ENCODE results near the gene PARL.

PARL gene

GRCh38 chr3:183845608-183846288 lies 38.9 kb downstream of the PARL start:
- no peak for DNase-seq

DNA sequence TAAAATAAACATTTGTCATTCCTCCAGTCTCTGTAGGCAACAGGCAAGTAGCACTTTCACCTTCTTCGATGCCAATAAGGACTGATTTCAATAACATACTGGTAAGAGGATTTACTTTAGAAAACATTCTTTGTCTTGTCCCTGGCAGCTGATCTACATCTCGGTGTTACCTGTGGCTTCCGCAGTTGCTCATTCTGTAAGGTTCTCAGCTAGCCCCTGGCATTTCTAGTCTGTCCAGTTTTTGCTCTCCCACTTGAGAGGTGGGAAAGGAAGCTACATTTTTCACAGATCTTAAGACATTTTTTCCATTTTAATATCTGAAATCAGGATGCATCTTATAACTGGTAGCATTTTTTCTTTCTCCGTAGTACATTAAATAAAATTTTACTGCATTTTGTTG lies 39.6 kb downstream of the PARL start:
- DNase-seq: no peak

GRCh38 chr3:183844606-183845005 lies 40.1 kb downstream of the PARL start:
- no peak for DNase-seq

DNA sequence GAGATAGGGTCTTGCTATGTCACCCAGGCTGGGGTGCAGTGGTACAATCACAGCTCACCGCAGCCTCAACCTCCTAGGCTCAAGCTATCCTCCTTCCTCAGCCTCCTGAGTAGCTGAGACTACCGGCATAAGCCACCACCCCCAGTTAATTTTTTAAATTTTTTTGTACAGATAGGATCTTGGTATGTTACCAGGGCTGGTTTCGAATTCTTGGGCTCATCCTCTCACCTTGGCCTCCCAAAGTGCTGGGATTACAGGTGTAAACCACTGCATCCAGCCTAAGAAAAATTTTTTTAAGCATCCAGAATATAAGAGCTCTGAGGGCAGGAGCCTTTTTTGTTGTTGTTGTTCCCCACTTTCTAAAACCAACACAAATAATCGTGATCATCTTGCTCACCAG lies 44.9 kb downstream of the PARL start:
- no peak for DNase-seq

- no peak for DNase-seq
Measured at GRCh38 chr3:183837894-183838293, 46.8 kb downstream of the PARL start.

DNA sequence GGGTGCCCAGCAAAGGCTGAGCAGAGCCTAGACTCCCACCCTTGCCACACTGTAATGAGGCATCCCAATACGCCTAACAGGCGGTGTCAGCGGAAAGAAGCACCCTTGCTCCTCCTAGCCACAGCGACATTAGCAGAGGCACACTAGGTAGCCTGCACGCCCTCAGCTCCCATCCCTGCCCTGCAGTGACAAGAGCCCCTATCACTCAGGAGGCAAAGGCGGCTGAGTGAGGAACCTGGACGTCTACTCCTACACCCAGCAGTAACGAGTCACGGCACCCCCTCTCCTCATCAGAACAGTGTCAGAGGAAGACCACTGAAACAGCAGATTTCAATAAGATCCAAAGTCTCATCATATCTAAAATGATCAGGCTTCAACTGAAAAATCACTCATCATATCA lies 47.3 kb downstream of the PARL start:
- no peak for DNase-seq

DNA sequence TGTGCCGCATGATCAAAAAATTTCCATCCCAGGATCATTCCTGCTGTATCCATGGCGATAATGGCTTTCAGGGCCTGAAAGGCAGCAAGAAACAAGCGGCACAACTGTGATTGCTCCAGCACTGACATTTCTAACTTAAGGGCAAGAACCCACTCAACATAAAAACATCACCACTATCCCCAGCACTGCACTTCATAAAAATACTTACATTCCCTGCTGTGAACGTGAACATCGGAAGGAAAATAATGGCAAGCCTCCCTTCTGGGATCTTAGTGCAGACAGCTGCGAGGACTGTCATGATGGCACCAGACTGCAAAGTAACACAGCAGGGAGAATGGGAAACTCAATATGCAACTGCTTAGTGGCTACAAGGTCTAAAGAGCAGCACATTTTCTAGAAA lies 51.2 kb downstream of the PARL start:
- DNase-seq: no peak

DNA sequence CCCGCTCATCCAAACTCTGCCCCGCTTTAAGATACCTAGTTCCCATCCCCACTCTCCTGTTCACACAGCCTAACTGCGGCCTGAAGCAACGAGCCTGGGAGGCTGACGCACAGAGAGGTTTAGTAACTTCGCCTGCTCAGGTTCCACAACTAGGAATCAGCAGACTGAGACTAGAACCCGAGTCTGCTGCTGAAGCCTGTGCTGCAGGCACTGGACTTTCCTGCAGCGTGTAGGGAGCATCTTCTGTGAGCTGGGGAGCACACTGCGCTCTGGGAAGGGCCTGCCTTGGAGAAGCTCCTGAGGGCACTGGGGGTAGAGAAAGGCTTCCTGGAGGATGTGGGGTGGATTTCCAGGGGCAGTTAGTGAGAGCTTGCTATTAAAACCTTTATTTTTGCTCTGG lies 54.5 kb downstream of the PARL start:
- DNase-seq: no peak

- DNase-seq: no peak
Measured at GRCh38 chr3:183829466-183829865, 55.2 kb downstream of the PARL start.

GRCh38 chr3:183828538-183828870 lies 56.2 kb downstream of the PARL start:
- no peak for DNase-seq

GRCh38 chr3:183827809-183828537 lies 56.7 kb downstream of the PARL start:
- DNase-seq: no peak

- no peak for DNase-seq
Measured at GRCh38 chr3:183826448-183827250, 58.0 kb downstream of the PARL start.

DNA sequence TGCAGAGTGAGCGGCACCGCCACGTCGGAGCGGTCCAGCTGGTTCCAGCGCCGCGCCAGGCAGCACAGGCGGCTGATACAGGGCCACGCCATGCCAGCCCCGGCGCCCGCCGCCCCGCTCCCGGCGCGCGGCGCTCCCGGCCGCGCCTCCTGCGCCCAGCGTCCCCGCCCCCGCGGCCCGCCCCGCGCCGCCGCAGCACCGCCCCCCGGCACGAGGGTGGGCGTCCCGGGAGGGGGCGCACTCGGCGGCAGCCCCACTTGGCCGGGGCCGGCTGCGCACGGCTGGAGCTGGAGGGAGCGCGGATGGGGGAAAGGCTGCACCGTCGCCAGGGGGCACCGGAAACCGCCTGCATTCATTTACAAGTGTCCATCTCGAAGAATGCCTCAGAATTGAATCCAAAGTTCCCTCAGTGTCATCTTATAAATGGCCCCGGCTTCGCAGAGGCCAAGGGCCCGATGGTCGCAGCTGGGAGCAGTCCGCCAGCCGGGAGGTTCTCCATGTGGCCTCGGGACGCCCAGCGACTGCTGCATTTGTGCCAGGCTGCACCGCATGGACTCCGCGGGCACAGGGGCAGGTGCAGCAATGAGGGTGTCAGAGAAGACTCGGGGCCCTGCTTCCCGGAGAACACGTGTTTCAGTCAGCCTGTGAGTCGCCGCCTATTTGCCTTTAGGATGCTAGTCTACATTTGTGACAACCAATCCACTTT lies 59.1 kb downstream of the PARL start, which contains the start of gene MAP6D1:
Gene MAP6D1 (minus strand): TSS at position 122 of the 706 bp plus-strand sequence. CDS start 30 bp downstream, at position 92.
- peak; percentile 33 for DNase-seq

DNA sequence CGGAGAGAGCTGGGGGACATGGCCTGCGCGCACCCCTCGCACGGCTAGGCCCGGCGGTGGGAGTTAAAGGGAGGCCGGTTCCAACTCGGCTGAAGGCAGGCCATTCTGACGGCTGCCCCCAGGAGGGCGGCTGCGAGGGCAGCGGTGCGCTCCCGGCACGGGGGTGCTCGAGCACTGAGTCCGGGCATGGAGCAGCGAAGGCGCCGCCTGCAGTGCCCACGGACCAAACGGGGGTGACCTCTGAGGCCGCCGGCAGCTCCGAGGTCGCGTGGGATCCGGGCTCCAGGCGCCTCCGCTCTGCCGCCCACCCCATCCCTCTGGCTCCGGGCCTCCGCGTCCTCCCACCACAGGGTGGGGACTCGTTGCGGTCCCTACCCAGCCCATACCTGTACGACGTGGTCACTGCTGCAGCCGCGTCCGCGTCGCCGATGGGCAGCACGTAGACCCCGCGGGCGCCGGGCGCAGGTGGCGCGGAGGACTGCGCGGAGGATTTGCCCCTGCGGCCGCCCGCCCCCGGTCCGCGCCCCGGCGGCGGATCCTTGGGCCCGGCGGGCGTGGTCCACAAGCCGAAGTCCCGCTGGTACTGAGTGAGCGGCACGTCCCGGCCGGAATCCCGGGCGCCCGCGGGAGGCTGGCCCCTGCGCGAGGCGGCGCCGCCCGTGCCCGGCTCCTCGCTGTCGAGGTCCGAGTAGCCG lies 59.8 kb downstream of the PARL start:
- DNase-seq: peak; percentile 11

DNA sequence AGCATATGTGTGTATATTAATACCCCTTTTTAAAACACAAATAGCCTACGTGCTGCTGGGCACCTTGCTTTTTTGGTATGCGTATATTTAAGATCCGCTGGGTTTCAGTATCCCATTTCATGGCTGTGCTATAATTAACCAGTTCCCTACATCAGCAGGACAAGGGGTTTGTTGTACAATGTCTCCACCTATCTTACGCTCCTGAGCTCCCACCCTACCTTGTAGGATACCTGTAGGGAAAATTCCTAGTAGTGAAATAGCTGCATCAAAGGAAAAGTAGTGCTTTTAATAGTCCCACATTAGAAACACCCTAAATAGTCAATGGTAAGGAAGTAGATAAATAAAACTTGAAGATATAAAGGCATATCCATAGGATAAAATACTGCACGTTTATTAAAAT lies 60.7 kb downstream of the PARL start:
- no peak for DNase-seq

DNA sequence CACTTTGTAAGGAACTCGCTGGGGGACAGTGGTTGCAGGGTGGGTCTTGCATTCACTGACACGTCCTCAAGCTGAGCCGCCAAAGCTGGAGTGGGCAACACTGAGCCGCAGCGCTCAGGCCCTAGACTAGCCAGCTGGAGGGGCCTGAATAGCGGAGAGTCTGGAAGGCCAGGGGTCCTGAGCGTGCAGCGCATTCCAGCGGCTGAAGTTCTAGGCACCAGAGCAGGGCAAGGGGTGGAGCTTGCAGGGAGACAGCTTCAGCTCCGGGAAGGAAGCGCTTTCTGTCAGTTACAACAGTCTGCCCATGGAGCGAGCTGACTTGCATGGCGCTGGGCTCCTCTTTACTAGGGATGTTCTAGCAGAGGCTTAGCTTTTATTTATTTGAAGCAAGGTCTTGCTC lies 62.0 kb downstream of the PARL start:
- no peak for DNase-seq

GRCh38 chr3:183819831-183820230 lies 64.8 kb downstream of the PARL start:
- DNase-seq: no peak

DNA sequence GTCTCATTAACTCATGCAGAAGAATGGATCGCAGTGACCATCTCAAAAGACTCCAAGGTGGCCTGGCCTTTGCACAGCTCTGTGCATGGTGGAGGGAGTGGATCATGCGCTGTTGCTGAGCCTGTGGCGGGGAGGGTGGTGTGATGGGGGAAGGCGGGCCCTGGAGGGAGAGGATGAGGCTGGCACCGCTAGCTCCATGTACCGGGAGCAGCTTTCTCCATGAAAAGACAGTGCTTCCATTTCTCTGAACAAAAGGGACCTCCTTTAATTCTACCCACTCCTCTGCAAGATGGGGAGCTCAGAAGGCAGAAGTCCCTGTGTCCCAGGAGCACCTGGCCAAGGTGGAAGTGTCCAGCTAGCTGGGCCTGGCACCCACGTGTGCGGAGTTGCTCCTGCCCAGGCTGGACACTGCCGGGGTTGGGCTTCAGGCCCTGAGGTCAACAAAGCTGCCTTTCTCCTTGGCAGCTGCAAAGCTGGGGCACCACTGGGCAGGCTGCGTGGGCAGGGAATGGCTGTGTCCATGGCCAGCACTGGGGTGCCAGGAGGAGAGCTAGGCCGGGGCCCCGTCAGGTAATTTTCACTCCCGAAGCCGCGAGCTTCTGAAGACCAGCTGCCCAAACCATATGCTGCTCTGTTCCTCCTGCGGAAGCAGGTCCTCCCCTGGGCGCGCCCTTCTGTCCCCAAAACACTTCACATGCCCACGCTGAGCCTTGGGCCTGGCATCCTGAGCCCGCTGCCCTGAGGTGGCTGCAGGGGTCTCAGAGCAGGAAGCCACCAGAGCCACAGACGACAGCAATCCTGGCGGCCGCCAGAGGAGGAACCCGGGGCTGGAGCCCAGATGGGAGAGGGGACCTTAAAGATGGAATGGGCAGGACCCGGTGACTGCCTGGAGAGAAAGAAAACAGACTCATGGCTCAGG lies 65.7 kb downstream of the PARL start:
- DNase-seq: no peak

- no peak for DNase-seq
Measured at GRCh38 chr3:183818041-183818620, 66.5 kb downstream of the PARL start.

DNA sequence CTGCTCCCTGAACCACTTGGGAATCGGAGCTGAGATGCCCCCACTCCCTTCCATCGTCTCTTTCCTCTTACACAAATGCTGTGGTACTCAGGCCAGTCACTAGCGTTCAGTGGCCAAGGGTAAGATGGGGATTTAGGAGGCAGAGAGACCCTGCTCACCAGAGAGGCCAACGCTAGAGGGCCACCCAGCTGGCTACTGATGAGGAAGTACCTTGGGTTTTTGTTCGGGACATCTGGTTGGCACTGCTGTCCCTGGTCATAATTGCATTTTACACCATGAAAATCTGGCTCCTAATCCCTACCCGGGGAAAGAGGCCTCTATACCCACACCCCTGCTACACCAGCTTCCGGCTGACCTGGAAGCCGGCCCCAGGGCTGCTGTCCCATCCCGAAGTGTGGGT lies 67.0 kb downstream of the PARL start:
- no peak for DNase-seq
